Measurements from ENCODE around the gene GRIK5.

The GRIK5 gene

DNA sequence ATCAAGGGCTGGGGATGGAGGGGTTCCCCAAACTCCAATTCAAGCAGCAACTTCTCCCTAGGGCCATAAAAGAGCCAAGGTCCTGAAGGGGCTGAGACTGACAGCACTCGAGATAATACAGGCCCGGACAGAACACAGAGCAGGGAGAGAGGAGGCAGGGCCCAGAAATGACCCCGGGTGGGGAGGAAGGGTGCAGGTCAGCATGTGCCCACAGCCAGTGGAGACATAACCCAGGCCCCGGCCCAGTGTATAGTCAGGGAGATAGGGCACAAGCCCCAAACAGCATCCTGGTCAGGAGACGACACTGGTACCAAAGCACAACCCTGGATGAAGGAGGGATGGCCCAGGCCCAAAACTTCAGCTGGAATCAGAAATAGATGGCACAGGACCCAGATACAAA is 47.4 kb downstream of the GRIK5 start:
- Histone ChIP-seq H3K9me3 (ENCODE audit: control insufficient read depth, low read length) (no peaks in the 10 kb centered on the region), H3K9ac (ENCODE audit: low read length) (no peak overlapping the region), H3K23ac (ENCODE audit: low read length in 2 of 2) (no peak overlapping the region), H3K18ac (ENCODE audit: low read depth in 1 of 2, low read length in 2 of 2) (no peak overlapping the region), H3K4me1 (ENCODE audit: control insufficient read depth, insufficient read depth, low read depth, low read length) (no peaks in the 10 kb centered on the region), H4K91ac (ENCODE audit: low read length) (no peak overlapping the region), H4K8ac (ENCODE audit: low read length) (no peak overlapping the region), H2AFZ (ENCODE audit: low read depth, low read length) (no peak overlapping the region), H2BK15ac (ENCODE audit: low read depth, poor library complexity, severe bottlenecking) (no peak overlapping the region), H3K27ac (ENCODE audit: low read length, poor library complexity, severe bottlenecking) (no peak overlapping the region), H3K79me1 (replicated peaks; ENCODE audit: low read length, poor library complexity, severe bottlenecking) (no peaks in the 10 kb centered on the region), H3K14ac (ENCODE audit: low read length in 2 of 2) (no peak overlapping the region), H2BK12ac (ENCODE audit: low read length in 2 of 2) (no peak overlapping the region), H3K4me3 (ENCODE audit: insufficient read depth in 1 of 2, low read depth in 1 of 2, low read length in 2 of 2) (no peak overlapping the region), H2AK5ac (ENCODE audit: low read length, severe bottlenecking) (no peak overlapping the region), H3K27me3 (ENCODE audit: control insufficient read depth in 1 of 2, insufficient read depth in 1 of 2, low read length in 2 of 2) (peaks cover 34 to 46% of the 10 kb centered on the region in 2 experiments), H2BK5ac (ENCODE audit: low read depth, low read length, poor library complexity, severe bottlenecking) (no peak overlapping the region), H2BK120ac (ENCODE audit: low read depth, low read length) (no peak overlapping the region), H3K4ac (ENCODE audit: low read depth in 1 of 2, low read length in 2 of 2) (no peak overlapping the region), H3K4me2 (ENCODE audit: low read length, poor library complexity, severe bottlenecking) (no peak overlapping the region), H3K36me3 (ENCODE audit: control insufficient read depth in 1 of 2, insufficient read depth in 2 of 2, low read depth in 1 of 2, low read length in 2 of 2) (no peaks in the 10 kb centered on the region)
- WGBS: 68% methylated on average over 5 of the region's 5 CpGs
- no peak for DNase-seq

DNA sequence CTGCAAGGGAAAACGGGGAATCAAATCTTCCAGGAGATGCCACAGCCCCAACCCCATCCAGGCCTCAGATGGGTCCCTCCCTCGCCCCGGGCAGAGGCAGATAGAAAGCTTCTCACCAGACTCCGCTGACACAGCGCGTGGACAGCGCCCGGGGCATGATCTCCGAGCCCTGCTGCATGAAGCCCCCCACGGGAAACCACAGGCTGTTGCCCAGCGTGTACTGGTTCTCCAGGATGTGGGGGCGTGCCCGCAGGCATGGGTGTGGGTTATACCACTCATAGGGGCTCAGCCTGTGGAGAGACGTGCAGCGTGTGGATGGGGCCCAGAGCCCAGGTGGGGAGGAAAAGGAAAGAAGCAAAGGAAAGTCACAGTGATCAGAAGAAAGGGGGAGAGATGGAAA is 48.8 kb downstream of the GRIK5 start:
- Histone ChIP-seq H3K4me2 (ENCODE audit: low read length, poor library complexity, severe bottlenecking) (no peak overlapping the region), H2BK120ac (ENCODE audit: low read depth, low read length) (no peak overlapping the region), H2BK12ac (ENCODE audit: low read length in 2 of 2) (no peak overlapping the region), H3K4me1 (ENCODE audit: control insufficient read depth, insufficient read depth, low read depth, low read length) (no peaks in the 10 kb centered on the region), H3K4ac (ENCODE audit: low read depth in 1 of 2, low read length in 2 of 2) (no peak overlapping the region), H3K4me3 (ENCODE audit: insufficient read depth in 1 of 2, low read depth in 1 of 2, low read length in 2 of 2) (no peak overlapping the region), H3K27me3 (ENCODE audit: control insufficient read depth in 1 of 2, insufficient read depth in 1 of 2, low read length in 2 of 2) (peaks cover 27 to 36% of the 10 kb centered on the region in 2 experiments), H3K14ac (ENCODE audit: low read length in 2 of 2) (no peak overlapping the region), H2AFZ (ENCODE audit: low read depth, low read length) (no peak overlapping the region), H3K27ac (ENCODE audit: low read length, poor library complexity, severe bottlenecking) (no peak overlapping the region), H3K18ac (ENCODE audit: low read depth in 1 of 2, low read length in 2 of 2) (no peak overlapping the region), H2AK5ac (ENCODE audit: low read length, severe bottlenecking) (no peak overlapping the region), H3K9ac (ENCODE audit: low read length) (no peak overlapping the region), H2BK5ac (ENCODE audit: low read depth, low read length, poor library complexity, severe bottlenecking) (no peak overlapping the region), H3K36me3 (ENCODE audit: control insufficient read depth in 1 of 2, insufficient read depth in 2 of 2, low read depth in 1 of 2, low read length in 2 of 2) (no peaks in the 10 kb centered on the region), H3K79me1 (replicated peaks; ENCODE audit: low read length, poor library complexity, severe bottlenecking) (no peaks in the 10 kb centered on the region), H4K8ac (ENCODE audit: low read length) (no peak overlapping the region), H4K91ac (ENCODE audit: low read length) (no peak overlapping the region), H3K9me3 (ENCODE audit: control insufficient read depth, low read length) (no peaks in the 10 kb centered on the region), H2BK15ac (ENCODE audit: low read depth, poor library complexity, severe bottlenecking) (no peak overlapping the region), H3K23ac (ENCODE audit: low read length in 2 of 2) (no peak overlapping the region)
- no peak for DNase-seq
- 87% methylated on average over 15 of the region's 15 CpGs for WGBS

DNA sequence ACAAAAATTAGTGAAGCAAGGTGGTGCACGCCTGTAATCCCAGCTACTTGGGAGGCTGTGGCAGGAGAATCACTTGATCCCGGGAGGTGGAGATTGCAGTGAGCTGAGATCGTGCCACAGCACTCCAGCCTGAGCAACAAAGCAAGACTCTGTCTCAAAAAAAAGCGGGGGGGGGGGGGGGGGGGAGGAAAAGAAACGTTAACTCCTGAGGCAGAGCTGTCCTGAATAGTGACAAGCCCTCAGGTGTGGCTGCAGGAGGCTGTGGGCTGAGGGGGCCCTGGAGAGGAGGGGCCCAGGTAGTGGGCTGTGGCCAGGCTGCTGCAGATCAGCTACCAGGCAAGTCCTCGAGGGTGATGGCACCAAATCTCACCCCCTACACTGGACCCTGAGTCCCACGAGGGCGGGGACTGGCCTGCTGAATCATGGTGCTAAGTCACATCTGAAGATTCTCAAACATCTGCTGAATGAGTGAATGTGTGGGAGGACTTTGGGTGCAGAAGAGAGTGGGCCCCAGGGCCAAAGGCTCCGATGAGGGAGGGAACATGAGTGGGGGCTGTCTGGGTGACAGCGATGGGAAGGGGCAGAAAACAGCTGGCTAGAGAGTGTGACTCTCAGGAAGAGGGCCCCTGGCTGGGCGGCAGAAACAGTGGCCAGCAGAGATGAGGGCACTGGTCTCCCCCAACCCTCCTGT is 51.4 kb downstream of the GRIK5 start:
- no peaks in the 10 kb centered on the region for H3K4me1 ChIP-seq (ENCODE audit: control insufficient read depth, insufficient read depth, low read depth, low read length)
- H2AFZ ChIP-seq (ENCODE audit: low read depth, low read length): no peak overlapping the region
- no peak overlapping the region for H3K27ac ChIP-seq (ENCODE audit: low read length, poor library complexity, severe bottlenecking)
- peak overlapping the region in 1 of 2 experiments; percentile 76 for H3K23ac ChIP-seq (ENCODE audit: low read length in 2 of 2)
- no peaks in the 10 kb centered on the region for H3K36me3 ChIP-seq (ENCODE audit: control insufficient read depth in 1 of 2, insufficient read depth in 2 of 2, low read depth in 1 of 2, low read length in 2 of 2)
- no peak overlapping the region for H3K14ac ChIP-seq (ENCODE audit: low read length in 2 of 2)
- WGBS: 90% methylated on average over 7 of the region's 11 CpGs
- no peak overlapping the region for H3K18ac ChIP-seq (ENCODE audit: low read depth in 1 of 2, low read length in 2 of 2)
- H3K9ac ChIP-seq (ENCODE audit: low read length): no peak overlapping the region
- H2AK5ac ChIP-seq (ENCODE audit: low read length, severe bottlenecking): no peak overlapping the region
- no peak for DNase-seq
- no peaks in the 10 kb centered on the region for H3K9me3 ChIP-seq (ENCODE audit: control insufficient read depth, low read length)
- peaks cover 17 to 27% of the 10 kb centered on the region in 2 experiments for H3K27me3 ChIP-seq (ENCODE audit: control insufficient read depth in 1 of 2, insufficient read depth in 1 of 2, low read length in 2 of 2)
- no peak overlapping the region for H2BK120ac ChIP-seq (ENCODE audit: low read depth, low read length)
- H4K91ac ChIP-seq (ENCODE audit: low read length): no peak overlapping the region
- H3K4ac ChIP-seq (ENCODE audit: low read depth in 1 of 2, low read length in 2 of 2): no peak overlapping the region
- H2BK12ac ChIP-seq (ENCODE audit: low read length in 2 of 2): no peak overlapping the region
- H3K79me1 ChIP-seq (replicated peaks; ENCODE audit: low read length, poor library complexity, severe bottlenecking): no peaks in the 10 kb centered on the region
- no peak overlapping the region for H3K4me3 ChIP-seq (ENCODE audit: insufficient read depth in 1 of 2, low read depth in 1 of 2, low read length in 2 of 2)
- no peak overlapping the region for H2BK15ac ChIP-seq (ENCODE audit: low read depth, poor library complexity, severe bottlenecking)
- H4K8ac ChIP-seq (ENCODE audit: low read length): no peak overlapping the region
- H3K4me2 ChIP-seq (ENCODE audit: low read length, poor library complexity, severe bottlenecking): no peak overlapping the region
- no peak overlapping the region for H2BK5ac ChIP-seq (ENCODE audit: low read depth, low read length, poor library complexity, severe bottlenecking)

DNA sequence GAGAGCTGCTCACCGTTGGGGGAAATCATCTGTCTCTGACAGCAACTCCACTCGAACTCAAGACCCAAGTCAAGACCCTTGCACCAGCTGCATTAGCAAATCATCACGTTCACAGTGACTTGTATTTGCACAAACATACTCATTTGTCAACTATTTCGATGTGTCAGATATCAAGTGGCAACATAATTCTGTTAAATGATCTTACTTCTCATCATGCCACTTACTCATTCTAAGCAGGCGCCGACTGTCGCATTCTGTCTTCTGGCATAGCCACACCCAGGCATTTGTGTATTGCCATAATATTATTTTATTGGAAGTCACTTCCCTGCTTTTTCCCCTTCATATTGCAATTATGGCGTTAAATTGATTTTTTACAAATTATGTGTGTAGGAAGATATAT is 53.0 kb downstream of the GRIK5 start:
- 75% methylated on average over 8 of the region's 8 CpGs for WGBS
- H3K4me2 ChIP-seq (ENCODE audit: low read length, poor library complexity, severe bottlenecking): no peak overlapping the region
- no peaks in the 10 kb centered on the region for H3K36me3 ChIP-seq (ENCODE audit: control insufficient read depth in 1 of 2, insufficient read depth in 2 of 2, low read depth in 1 of 2, low read length in 2 of 2)
- H3K14ac ChIP-seq (ENCODE audit: low read length in 2 of 2): no peak overlapping the region
- H2BK5ac ChIP-seq (ENCODE audit: low read depth, low read length, poor library complexity, severe bottlenecking): no peak overlapping the region
- no peak overlapping the region for H2BK120ac ChIP-seq (ENCODE audit: low read depth, low read length)
- no peak overlapping the region for H3K18ac ChIP-seq (ENCODE audit: low read depth in 1 of 2, low read length in 2 of 2)
- no peak overlapping the region for H2BK15ac ChIP-seq (ENCODE audit: low read depth, poor library complexity, severe bottlenecking)
- H3K27ac ChIP-seq (ENCODE audit: low read length, poor library complexity, severe bottlenecking): no peak overlapping the region
- H4K8ac ChIP-seq (ENCODE audit: low read length): no peak overlapping the region
- no peaks in the 10 kb centered on the region for H3K9me3 ChIP-seq (ENCODE audit: control insufficient read depth, low read length)
- no peaks in the 10 kb centered on the region for H3K4me1 ChIP-seq (ENCODE audit: control insufficient read depth, insufficient read depth, low read depth, low read length)
- no peak overlapping the region for H3K9ac ChIP-seq (ENCODE audit: low read length)
- no peaks in the 10 kb centered on the region for H3K79me1 ChIP-seq (replicated peaks; ENCODE audit: low read length, poor library complexity, severe bottlenecking)
- H3K4ac ChIP-seq (ENCODE audit: low read depth in 1 of 2, low read length in 2 of 2): no peak overlapping the region
- no peak overlapping the region for H2BK12ac ChIP-seq (ENCODE audit: low read length in 2 of 2)
- H4K91ac ChIP-seq (ENCODE audit: low read length): no peak overlapping the region
- no peak overlapping the region for H2AFZ ChIP-seq (ENCODE audit: low read depth, low read length)
- no peak overlapping the region for H3K4me3 ChIP-seq (ENCODE audit: insufficient read depth in 1 of 2, low read depth in 1 of 2, low read length in 2 of 2)
- no peak overlapping the region for H2AK5ac ChIP-seq (ENCODE audit: low read length, severe bottlenecking)
- H3K27me3 ChIP-seq (ENCODE audit: control insufficient read depth in 1 of 2, insufficient read depth in 1 of 2, low read length in 2 of 2): peaks cover 17 to 21% of the 10 kb centered on the region in 2 experiments
- no peak overlapping the region for H3K23ac ChIP-seq (ENCODE audit: low read length in 2 of 2)
- no peak for DNase-seq

Measured in mesenchymal stem cell (in vitro differentiated cells and primary cell).